NCI-H2227 (cell line): Measurements from ENCODE around the gene GMPR2.

Experiments used
- DNase-seq: peaks from one replicate; lab custom pipeline; 2025; ENCODE audit not compliant: unreplicated experiment; lab: John Stamatoyannopoulos, UW

Gene GMPR2

DNA sequence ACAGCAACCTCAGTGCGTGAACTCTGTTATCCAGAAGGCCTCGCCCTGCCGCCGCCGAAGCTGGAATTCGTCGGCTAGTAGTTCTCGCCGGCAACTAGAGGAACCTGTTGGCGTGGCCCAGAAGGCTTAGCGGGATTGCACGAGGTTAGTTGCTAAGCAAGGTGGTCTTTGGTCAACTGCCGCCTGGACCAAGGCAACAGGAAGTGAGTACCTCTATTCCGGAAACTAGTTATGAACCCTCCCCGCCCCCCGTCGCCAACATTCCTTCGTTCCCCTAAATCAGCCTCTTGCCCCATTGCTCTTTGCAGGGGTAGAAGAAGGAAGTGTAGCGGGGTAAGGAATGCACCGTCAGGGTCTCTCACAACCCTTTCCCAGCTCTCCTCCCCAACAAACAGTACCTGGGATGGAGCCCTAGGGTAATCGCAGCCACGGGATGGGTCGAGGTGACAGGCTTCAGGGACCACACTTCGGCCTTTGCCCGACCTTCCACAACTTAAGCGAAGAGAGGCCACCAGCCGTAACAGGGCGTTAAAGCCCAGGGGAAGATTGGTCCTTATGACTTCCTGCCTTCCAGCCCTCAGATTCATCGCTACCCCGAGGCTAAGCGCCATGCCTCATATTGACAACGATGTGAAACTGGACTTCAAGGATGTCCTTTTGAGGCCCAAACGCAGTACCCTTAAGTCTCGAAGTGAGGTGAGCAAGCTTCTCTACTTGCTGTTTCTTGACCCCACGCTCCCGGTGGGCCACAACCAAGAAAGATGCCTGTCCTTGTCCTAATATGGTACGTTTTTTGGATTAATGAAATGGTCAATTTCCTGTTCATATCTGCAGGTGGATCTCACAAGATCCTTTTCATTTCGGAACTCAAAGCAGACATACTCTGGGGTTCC is at the start of gene GMPR2:
Gene GMPR2, plus strand, starts transcription at position 285 of the 893 bp plus-strand sequence. Its CDS starts 325 bp downstream, at position 610.
- DNase-seq, result no peak

GRCh38 chr14:24183014-24183481 is 49.7 kb upstream of the GMPR2 start:
- DNase-seq, result no peak

GRCh38 chr14:24184104-24184970 is 48.4 kb upstream of the GMPR2 start:
- no peak for DNase-seq

- no peak for DNase-seq
Observed at GRCh38 chr14:24185026-24185425, 47.7 kb upstream of the GMPR2 start.

- DNase-seq, result no peak
Observed at GRCh38 chr14:24185741-24186140, 47.0 kb upstream of the GMPR2 start.

- DNase-seq, result no peak
Observed at GRCh38 chr14:24186831-24187538, 45.7 kb upstream of the GMPR2 start.

GRCh38 chr14:24187539-24187915 is 45.2 kb upstream of the GMPR2 start:
- no peak for DNase-seq

- DNase-seq, result peak; percentile 97
Observed at GRCh38 chr14:24188251-24189058, 44.3 kb upstream of the GMPR2 start, which contains the start of gene IPO4. Gene IPO4 (minus strand): TSS chr14:24188816. CDS start chr14:24188787, 29 bp downstream.

GRCh38 chr14:24189059-24189375 is 43.7 kb upstream of the GMPR2 start:
- DNase-seq, result no peak

DNA sequence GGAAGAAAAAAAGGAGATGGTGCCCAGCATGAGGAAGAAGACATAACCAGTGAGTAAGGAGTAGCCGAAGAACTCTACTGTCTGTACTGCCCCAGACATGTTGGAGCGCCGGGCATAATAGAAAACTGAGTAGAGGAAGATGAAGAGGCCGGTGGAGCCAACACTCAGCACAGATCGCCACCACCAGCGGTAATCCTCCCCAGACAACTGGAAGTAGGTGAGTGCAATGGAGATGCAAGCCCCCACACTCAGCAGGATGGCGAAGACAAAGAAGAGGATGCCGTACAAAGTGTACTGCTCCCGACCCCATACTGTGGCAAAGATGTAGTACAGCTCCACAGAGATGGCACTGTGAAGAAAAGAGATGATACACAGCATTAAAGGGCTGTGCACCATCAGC is 43.3 kb upstream of the GMPR2 start:
- no peak for DNase-seq

DNA sequence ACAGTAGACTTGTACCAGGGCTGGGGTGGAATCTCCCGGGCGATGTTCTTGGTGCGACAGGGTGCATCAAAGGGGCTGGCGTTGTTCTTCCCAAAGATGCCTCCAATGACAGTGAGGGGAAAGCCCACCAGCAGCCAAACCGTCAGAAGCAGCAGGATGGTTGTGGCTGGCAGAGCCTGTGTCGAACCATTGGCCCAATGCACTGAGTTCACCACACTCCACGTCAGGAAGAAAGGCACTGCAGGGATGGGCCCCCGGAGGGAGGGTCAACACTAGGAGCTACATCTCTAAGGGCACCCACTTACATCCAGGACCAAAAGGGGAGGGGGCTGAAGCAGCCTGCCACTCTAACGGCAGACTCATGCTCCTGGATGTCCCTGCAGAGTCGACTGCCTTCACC is 42.3 kb upstream of the GMPR2 start:
- DNase-seq, result no peak

DNA sequence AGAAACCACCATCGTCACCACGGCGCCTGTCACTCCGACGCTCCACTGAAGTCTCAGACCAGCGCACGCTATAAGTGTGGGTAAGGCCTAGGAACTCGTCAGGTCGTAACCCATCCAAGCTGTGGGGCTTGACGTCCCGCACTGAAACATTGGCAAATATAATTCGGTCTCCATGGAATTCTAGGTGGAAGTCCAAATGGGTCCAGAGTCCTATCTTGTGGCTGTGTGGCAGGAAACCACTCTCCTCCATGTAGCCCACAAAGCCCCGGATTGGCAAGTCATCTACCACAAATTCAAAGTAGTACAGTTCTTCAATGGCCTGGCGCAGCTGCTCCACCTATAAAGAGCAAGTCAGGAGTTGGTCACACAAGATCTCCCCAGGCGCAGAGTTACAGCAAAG is 39.8 kb upstream of the GMPR2 start:
- no peak for DNase-seq

DNA sequence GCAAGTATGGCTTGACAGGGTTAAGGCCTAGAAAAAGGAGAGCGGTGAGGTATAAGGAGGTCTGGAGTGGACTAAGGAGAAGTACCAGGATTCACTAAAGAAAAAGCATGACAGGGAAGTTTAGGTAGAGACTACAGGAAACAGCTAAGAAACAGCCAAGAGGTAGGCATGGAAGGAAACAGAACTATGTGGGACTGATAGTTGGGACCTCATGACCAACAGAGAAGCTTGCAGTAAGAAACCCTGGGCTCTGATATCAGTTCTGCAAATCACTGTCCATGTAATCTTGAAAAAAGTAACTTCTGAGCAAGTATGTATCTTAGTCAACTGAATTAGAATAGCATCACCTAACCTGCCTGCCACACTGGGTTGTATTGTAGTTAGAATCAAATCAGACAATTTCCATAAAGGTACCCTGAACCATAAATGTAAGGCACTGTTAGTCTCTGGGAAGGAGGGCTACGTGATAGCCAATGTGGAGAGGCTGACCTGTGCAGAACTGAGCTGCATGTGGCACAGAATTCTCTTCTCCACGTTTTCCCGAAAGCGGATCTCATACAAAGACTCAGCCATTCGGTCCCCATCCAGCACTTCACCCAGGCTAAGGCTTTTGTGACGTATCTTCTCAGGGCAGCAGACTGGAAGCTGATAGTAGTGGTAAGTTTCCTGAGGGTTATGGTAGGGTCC is 38.4 kb upstream of the GMPR2 start:
- DNase-seq, result no peak

DNA sequence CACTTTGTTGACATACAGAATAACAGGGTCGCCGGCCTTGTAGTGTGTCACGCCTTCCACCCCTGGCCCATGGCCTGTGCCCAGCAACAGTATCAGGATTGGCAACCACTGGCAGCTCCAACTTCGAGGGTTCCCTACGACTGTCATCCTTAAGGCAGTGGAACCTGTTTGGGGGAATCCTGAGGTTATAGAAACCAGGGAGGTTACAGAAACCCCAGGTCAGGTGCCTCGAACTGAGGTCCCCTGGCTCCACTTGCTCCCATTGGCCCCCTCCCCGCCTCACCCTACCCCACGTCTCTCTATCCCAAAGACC is 37.9 kb upstream of the GMPR2 start:
- DNase-seq, result no peak

DNA sequence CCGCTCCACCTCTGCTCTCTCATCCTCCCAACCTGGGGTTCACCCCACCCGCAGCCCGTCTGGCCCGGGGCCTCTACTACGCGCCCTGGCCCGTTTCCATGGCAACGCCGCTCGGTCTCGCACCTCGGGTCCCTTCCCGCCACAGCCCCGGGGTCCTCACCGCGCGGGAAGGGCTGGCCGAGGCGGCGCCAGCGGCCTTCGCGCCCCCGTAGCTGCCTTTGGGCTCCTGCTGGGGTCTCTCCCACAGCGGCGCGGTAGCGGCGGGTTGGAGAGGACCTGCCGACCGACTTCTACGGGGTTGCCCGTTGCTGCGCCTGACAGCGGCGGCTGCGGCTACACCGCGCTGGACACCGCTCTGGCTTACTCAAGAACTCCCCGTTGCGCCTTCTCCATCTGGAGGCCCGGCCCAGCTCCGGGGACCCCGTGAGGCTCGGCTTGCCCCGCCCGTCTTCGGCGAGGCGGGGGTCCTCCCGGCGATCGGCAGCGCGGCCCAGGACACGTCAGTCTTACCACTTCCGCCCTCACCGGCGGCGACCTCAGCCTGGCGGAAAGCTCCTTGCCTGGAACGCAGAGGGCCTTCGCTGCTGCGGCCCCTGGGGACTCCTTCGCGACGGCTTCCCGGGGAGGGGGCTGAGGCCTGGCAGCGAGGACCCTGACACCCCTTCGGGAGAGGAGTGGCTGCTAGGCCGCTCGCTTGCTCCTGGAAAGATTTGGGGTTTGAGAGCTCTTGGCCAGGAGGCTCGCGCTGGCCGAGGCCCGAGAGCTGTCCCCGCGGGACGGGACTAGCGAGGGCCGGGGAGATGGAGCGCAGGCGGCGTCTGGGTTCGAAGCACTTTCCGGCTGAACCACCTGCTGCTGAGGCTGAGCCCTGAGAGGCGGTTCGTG is 37.3 kb upstream of the GMPR2 start, which contains the start of gene TM9SF1:
Gene TM9SF1, minus strand, starts transcription at position 256 of the 885 bp plus-strand sequence. CDS start 422 bp downstream, outside the sequence.
- DNase-seq, result peak; percentile 89

- peak; percentile 56 for DNase-seq
Observed at GRCh38 chr14:24196071-24197055, 36.4 kb upstream of the GMPR2 start.

GRCh38 chr14:24197056-24197450 is 35.7 kb upstream of the GMPR2 start:
- DNase-seq, result no peak
